ENCODE data around the gene CCDC61.

Gene CCDC61

GRCh38 chr19:46060012-46060411 lies 64.7 kb downstream of the CCDC61 start:
- Mint-ChIP-seq H3K27ac (no peak overlapping the region), H3K4me3 (no peak overlapping the region), H3K9me3 (peaks cover 45% of the 10 kb centered on the region), H3K4me1 (no peaks in the 10 kb centered on the region), H3K36me3 (ENCODE audit: low read depth) (no peaks in the 10 kb centered on the region), H3K27me3 (ENCODE audit: low read depth, poor library complexity) (peaks cover 50% of the 10 kb centered on the region)
- no peak for TF ChIP-seq CTCF (IDR thresholded peaks at IDR 0.05)
- DNase-seq, result no peak

GRCh38 chr19:46063201-46063600 lies 67.9 kb downstream of the CCDC61 start:
- H3K36me3 Mint-ChIP-seq (ENCODE audit: low read depth), result no peaks in the 10 kb centered on the region
- no peak for DNase-seq
- peaks cover 41% of the 10 kb centered on the region for H3K9me3 Mint-ChIP-seq
- no peak overlapping the region for H3K4me3 Mint-ChIP-seq
- no peaks in the 10 kb centered on the region for H3K4me1 Mint-ChIP-seq
- peaks cover 40% of the 10 kb centered on the region for H3K27me3 Mint-ChIP-seq (ENCODE audit: low read depth, poor library complexity)
- H3K27ac Mint-ChIP-seq, result no peak overlapping the region
- no peak for TF ChIP-seq CTCF (IDR thresholded peaks at IDR 0.05)

DNA sequence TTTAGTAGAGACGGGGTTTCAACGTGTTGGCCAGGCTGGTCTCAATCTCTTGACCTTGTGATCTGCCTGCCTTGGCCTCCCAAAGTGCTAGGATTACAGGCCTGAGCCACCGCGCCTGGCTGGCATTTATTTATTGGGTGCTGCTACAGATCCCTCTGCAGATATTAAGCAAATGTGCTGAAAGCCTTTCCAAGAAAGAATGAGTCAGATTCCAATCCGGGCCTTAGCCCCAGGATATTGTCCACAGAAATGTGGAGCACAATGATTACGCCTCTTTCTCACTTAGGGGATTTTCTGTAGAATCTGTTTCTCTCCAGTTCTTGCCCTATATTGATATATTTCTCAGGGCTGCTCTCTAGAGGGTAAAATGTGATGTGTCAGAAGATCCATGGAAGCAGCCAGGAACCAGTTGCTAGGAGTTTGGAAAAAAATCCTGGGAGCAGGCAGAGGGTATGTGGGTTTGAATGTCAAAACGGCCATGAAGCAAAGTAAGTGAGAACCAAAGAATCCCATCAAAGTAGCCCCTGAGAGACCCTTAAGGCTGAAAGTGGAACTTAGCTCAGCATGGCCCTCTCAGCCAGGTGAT lies 70.3 kb downstream of the CCDC61 start:
- no peak for DNase-seq
- Mint-ChIP-seq H3K4me1 (no peaks in the 10 kb centered on the region), H3K4me3 (no peak overlapping the region), H3K36me3 (ENCODE audit: low read depth) (no peaks in the 10 kb centered on the region), H3K27ac (no peak overlapping the region), H3K27me3 (ENCODE audit: low read depth, poor library complexity) (peaks cover 50% of the 10 kb centered on the region), H3K9me3 (peaks cover 20% of the 10 kb centered on the region)
- TF ChIP-seq CTCF (IDR thresholded peaks at IDR 0.05), result no peak

DNA sequence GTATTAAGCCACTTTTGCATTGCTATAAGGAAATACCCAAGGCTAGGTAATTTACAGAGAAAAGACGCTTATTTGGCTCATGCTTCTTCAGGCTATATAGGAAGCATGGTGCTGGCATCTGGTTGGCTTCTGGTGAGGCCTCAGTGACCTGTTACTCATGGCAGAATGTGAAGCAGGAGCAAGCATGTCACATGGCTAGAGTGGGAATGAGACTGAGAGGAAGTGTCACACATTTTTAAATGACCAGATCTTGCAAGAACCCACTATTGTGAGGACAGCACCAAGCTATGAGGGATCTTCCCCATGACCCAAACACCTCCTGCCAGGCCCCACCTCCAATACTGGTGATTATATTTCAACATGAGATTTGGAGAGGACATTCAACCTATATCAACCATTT lies 71.2 kb downstream of the CCDC61 start:
- TF ChIP-seq CTCF (IDR thresholded peaks at IDR 0.05), result no peak
- Mint-ChIP-seq H3K27ac (no peak overlapping the region), H3K9me3 (peaks cover 12% of the 10 kb centered on the region), H3K27me3 (ENCODE audit: low read depth, poor library complexity) (peaks cover 55% of the 10 kb centered on the region), H3K36me3 (ENCODE audit: low read depth) (no peaks in the 10 kb centered on the region), H3K4me1 (no peaks in the 10 kb centered on the region), H3K4me3 (no peak overlapping the region)
- no peak for DNase-seq

GRCh38 chr19:46067691-46068090 lies 72.4 kb downstream of the CCDC61 start:
- no peak overlapping the region for H3K27ac Mint-ChIP-seq
- no peak for TF ChIP-seq CTCF (IDR thresholded peaks at IDR 0.05)
- H3K4me3 Mint-ChIP-seq, result no peak overlapping the region
- peaks cover 7% of the 10 kb centered on the region for H3K9me3 Mint-ChIP-seq
- no peaks in the 10 kb centered on the region for H3K4me1 Mint-ChIP-seq
- H3K36me3 Mint-ChIP-seq (ENCODE audit: low read depth), result no peaks in the 10 kb centered on the region
- H3K27me3 Mint-ChIP-seq (ENCODE audit: low read depth, poor library complexity), result peaks cover 56% of the 10 kb centered on the region
- DNase-seq, result no peak
